DOHH2 (cell line): ENCODE results near the gene FNDC3B.

Experiments
- H3F3A ChIP-seq: fragments of 200-600 bp; sonication (generic), shearing (Covaris generic); 2 replicates; pipeline ENCODE4 v1.6.0; 2016; ENCODE audit warnings: antibody characterized with exemption, mild to moderate bottlenecking; ENCODE audit not compliant: control insufficient read depth, insufficient read depth
- H3K27ac ChIP-seq: fragments of 200-600 bp; sonication (generic); 2 replicates; pipeline ENCODE4 v1.5.1; 2014; ENCODE audit warnings: low read depth, mild to moderate bottlenecking, low read length, moderate library complexity
- H3K27me3 ChIP-seq: fragments of 200-600 bp; sonication (generic); 2 replicates; pipeline ENCODE4 v1.6.1; 2014; ENCODE audit warnings: mild to moderate bottlenecking, low read length, mixed read lengths; ENCODE audit not compliant: control insufficient read depth
- H3K36me3 ChIP-seq: fragments of 200-600 bp; sonication (generic); 2 replicates; pipeline ENCODE4 v1.6.1; 2014; ENCODE audit warnings: mild to moderate bottlenecking, low read length, moderate library complexity, mixed read lengths; ENCODE audit not compliant: control insufficient read depth
- H3K4me1 ChIP-seq: fragments of 200-600 bp; sonication (generic); 2 replicates; pipeline ENCODE4 v1.6.1; 2014; ENCODE audit warnings: mild to moderate bottlenecking, low read length, mixed read lengths; ENCODE audit not compliant: control insufficient read depth
- H3K4me2 ChIP-seq: fragments of 200-600 bp; sonication (generic); 2 replicates; pipeline ENCODE4 v1.6.0; 2014; ENCODE audit warnings: mild to moderate bottlenecking, low read length, moderate library complexity
- H3K4me3 ChIP-seq: fragments of 200-600 bp; sonication (generic); 2 replicates; pipeline ENCODE4 v1.5.1; 2014; ENCODE audit warnings: mild to moderate bottlenecking, low read length, mixed read lengths
- H3K79me2 ChIP-seq: fragments of 200-600 bp; sonication (generic); 2 replicates; pipeline ENCODE4 v1.6.1; 2014; ENCODE audit warnings: mild to moderate bottlenecking, low read length, mixed read lengths; ENCODE audit not compliant: control insufficient read depth
- H3K9me2 ChIP-seq: fragments of 200-600 bp; sonication (generic); replicated peaks from 2 replicates; pipeline ENCODE4 v1.6.1; 2014; ENCODE audit warnings: mild to moderate bottlenecking, low read length, mixed read lengths; ENCODE audit not compliant: control insufficient read depth
- H3K9me3 ChIP-seq: fragments of 200-600 bp; sonication (generic); 2 replicates; pipeline ENCODE4 v1.6.1; 2014; ENCODE audit warnings: antibody characterized with exemption, low read length, mixed read lengths; ENCODE audit not compliant: control insufficient read depth, insufficient read depth
- H4K20me1 ChIP-seq: fragments of 200-600 bp; sonication (generic); 2 replicates; pipeline ENCODE4 v1.6.0; 2014; ENCODE audit warnings: low read depth, mild to moderate bottlenecking, antibody characterized with exemption, low read length, moderate library complexity; ENCODE audit not compliant: control insufficient read depth, insufficient read depth
- EZH2phosphoT487 ChIP-seq: fragments of 200-600 bp; sonication (generic); IDR thresholded peaks from 2 replicates; pipeline ENCODE4 v1.6.1; 2017; ENCODE audit warnings: borderline replicate concordance, mild to moderate bottlenecking, antibody characterized with exemption, low read length, moderate library complexity, mixed read lengths
- TF ChIP-seq, protein P1 (sequence below): fragments of 200-600 bp; sonication (generic); IDR thresholded peaks from one replicate; pipeline ENCODE4 v1.5.1; 2014; ENCODE audit warnings: antibody characterized with exemption, mild to moderate bottlenecking, low read depth, low read length; ENCODE audit not compliant: poor library complexity, severe bottlenecking

The FNDC3B gene

DNA sequence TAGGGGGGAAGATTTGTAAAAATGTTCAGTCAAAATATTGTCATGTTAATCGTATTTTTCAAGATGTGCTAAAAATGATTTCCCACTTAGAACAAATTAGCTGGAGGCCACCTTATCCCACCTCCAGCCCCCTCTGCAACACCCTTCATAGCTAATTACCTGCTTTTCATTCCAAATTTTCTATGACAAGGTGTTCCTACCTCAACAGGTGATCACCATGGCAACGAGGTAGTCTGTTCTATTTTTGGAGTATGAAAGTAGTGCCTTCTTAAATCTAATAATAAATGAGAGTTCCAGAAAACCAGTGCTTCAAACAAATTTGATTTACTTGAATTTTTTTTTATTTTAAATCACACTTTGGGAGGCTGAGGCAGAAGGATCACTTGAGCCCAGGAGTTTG is 149.8 kb downstream of the FNDC3B start:
- Histone ChIP-seq H3K4me2 (no peak overlapping the region), H4K20me1 (no peaks in the 10 kb centered on the region), H3K9me3 (no peaks in the 10 kb centered on the region), H3K36me3 (no peaks in the 10 kb centered on the region), H3K4me3 (no peak overlapping the region), H3K4me1 (no peaks in the 10 kb centered on the region), H3K27ac (no peak overlapping the region), H3K9me2 (no peaks in the 10 kb centered on the region), H3K27me3 (no peaks in the 10 kb centered on the region), H3K79me2 (no peaks in the 10 kb centered on the region), H3F3A (no peaks in the 10 kb centered on the region)
- TF ChIP-seq, protein P1, sequence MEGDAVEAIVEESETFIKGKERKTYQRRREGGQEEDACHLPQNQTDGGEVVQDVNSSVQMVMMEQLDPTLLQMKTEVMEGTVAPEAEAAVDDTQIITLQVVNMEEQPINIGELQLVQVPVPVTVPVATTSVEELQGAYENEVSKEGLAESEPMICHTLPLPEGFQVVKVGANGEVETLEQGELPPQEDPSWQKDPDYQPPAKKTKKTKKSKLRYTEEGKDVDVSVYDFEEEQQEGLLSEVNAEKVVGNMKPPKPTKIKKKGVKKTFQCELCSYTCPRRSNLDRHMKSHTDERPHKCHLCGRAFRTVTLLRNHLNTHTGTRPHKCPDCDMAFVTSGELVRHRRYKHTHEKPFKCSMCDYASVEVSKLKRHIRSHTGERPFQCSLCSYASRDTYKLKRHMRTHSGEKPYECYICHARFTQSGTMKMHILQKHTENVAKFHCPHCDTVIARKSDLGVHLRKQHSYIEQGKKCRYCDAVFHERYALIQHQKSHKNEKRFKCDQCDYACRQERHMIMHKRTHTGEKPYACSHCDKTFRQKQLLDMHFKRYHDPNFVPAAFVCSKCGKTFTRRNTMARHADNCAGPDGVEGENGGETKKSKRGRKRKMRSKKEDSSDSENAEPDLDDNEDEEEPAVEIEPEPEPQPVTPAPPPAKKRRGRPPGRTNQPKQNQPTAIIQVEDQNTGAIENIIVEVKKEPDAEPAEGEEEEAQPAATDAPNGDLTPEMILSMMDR = no peak
- TF ChIP-seq EZH2phosphoT487 = no peak

DNA sequence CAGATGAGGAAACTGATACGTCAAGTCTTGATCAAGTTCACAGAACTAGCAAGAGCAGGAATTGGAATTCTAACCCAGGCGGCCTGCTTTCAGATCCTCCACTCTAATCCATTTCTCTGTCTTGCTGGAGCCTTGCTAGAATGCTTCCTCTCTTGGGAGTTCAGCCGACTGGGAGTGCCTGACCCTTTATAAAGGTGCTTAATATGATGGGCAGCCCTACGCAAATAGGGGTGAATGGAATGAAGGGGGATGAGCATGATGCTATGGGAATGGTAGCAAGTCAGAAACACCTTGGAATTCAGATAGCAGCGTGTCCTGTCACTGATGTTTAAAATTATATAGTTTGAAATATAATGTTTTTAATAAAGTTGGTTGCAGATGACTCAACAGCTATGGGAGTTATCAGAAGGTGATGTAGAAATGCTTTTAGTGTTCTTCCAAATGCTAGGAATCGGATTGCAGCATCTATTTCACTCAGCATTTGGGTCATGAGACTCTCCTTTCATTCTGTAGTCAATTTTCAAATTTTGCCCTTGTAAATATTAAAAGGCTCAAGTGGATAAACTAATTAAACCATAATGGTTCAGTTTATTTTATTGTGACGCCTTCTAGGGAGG is 150.7 kb downstream of the FNDC3B start:
- Histone ChIP-seq H3K36me3 (no peaks in the 10 kb centered on the region), H4K20me1 (no peaks in the 10 kb centered on the region), H3K9me3 (no peaks in the 10 kb centered on the region), H3K4me3 (no peak overlapping the region), H3K27ac (no peak overlapping the region), H3K9me2 (no peaks in the 10 kb centered on the region), H3F3A (no peaks in the 10 kb centered on the region), H3K4me1 (no peaks in the 10 kb centered on the region), H3K79me2 (no peaks in the 10 kb centered on the region), H3K27me3 (no peaks in the 10 kb centered on the region), H3K4me2 (no peak overlapping the region)
- no peak for TF ChIP-seq EZH2phosphoT487
- TF ChIP-seq, protein P1 = no peak

DNA sequence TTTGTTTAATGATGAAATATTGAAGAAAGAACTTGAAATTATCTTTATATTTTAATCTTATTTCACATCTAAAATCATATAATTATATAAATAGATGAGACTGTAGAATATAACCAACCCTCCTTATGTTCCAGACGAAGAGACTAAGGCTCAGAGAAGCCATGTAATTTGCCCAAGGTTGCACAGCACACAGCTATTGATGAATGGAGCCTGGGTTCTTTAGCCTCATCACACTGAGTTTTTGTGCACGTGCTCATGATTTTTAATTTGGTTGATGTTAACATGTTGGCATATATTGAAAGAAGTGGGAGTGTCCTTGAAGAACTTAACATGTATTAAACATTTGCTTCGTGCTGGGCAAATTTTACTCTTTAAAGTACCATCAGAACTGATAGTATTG is 151.6 kb downstream of the FNDC3B start:
- Histone ChIP-seq H4K20me1 (no peaks in the 10 kb centered on the region), H3K4me3 (no peak overlapping the region), H3K27me3 (no peaks in the 10 kb centered on the region), H3K9me3 (no peaks in the 10 kb centered on the region), H3K27ac (no peak overlapping the region), H3K9me2 (no peaks in the 10 kb centered on the region), H3F3A (no peaks in the 10 kb centered on the region), H3K36me3 (no peaks in the 10 kb centered on the region), H3K4me1 (no peaks in the 10 kb centered on the region), H3K79me2 (no peaks in the 10 kb centered on the region), H3K4me2 (no peak overlapping the region)
- no peak for TF ChIP-seq EZH2phosphoT487
- TF ChIP-seq, protein P1 = no peak
